Activated naive CD4-positive, alpha-beta T cell treated with anti-CD3 and anti-CD28 coated beads, Interleukin-2, amount 50 U/mL, for 72 hours (primary cell): ENCODE data around the gene VKORC1L1. TPM values are rescaled to one million over a fixed set of nuclear protein-coding genes. Genes with fewer than 3 reads are reported as not detected.
A peak's percentile ranks its signal among the peaks of the same experiment; 100 is the strongest.
"Not testable (repeated sequence)": the region's sequence is repeated elsewhere in the genome, so short reads cannot be mapped to it uniquely, and the experiment has no call there.

ENCODE experiments used
- ATAC-seq, 2 donors: fragments of 150-1000 bp; cut with Tn5 transposase; 2 replicates each; pipeline ENCODE4 v1.10.0; 2021; ENCODE audit warnings: mild to moderate bottlenecking in 2 of 2, moderate library complexity in 2 of 2
- DNase-seq, 2 donors: peaks; one replicate each; pipeline ENCODE4 v3.0.0; 2021 to 2022; ENCODE audit warnings: low spot score in 2 of 2
- H3K27ac Mint-ChIP-seq, 2 donors: one replicate each; pipeline ENCODE4 v1.8.0; 2022; ENCODE audit warnings: mild to moderate bottlenecking in 2 of 2, mixed read lengths in 2 of 2
- H3K36me3 Mint-ChIP-seq, 2 donors: one replicate each; pipeline ENCODE4 v1.8.0; 2022; ENCODE audit warnings: mixed read lengths in 2 of 2
- H3K9me3 Mint-ChIP-seq, 2 donors: one replicate each; pipeline ENCODE4 v1.8.0; 2022; ENCODE audit warnings: mixed read lengths in 2 of 2
- total RNA-seq, 2 donors: library from RNA; stranded (reverse); gene quantifications; one replicate each; pipeline ENCODE4 v1.2.3, GENCODE V29; 2022

Gene VKORC1L1
- total RNA-seq, 2 donors from 2014 or later = 12.0 to 13.6 TPM

DNA sequence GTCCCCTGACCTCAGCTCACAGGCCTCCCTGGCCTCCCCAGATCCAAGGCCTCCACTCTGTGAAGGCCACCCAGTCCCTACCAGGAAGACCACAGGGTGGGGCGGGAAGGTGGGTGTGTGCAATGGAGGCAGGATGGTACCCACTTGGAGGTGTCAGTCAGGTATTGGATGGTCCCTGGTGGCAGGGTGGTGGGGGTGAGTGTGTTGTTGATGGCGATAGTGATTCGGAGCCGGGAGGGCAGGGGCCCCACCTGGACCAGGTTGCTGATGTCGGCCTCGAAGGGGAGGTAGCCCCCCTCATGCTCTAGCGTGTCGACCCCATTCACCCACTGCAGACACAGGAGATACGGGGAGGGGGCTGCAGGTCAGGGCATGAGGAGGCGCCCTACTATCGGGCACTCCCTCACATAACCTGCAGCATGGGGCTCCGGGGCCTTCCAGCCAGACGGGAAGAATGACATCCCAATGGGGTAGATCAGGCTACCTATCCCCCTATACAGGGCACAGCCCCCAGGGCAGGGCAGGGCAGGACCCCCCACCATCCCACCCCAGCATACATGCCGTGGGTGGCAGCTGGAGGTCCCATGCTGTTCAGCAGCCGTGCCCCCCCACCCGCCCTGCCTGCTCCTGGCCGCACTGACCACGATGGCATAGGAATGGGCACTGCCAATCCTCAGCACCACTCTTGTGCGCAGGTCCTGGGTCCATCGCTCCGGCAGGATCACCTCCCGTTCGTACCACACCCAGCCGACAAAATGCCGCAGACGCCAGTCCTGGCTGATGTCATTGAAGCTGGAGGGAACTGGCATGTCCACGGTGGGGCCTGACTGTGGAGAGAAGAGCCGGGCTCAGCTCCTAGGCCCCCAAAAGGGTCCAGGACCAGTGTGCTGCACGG lies 107.0 kb downstream of the VKORC1L1 start:
- H3K27ac Mint-ChIP-seq = no peak overlapping the region
- ATAC-seq = no peak

GRCh38 chr7:65980478-65981250 lies 107.8 kb downstream of the VKORC1L1 start:
- Mint-ChIP-seq H3K27ac (peak overlapping the region; percentile 79 to 90), H3K9me3 (no peaks in the 10 kb centered on the region), H3K36me3 (peaks cover 0 to 8% of the 10 kb centered on the region in 2 donors)
- DNase-seq (peak; percentile 28 to 75), ATAC-seq (peak; percentile 46 to 84)

More for the DNA sequence above, 107.0 kb downstream of the VKORC1L1 start:
- Mint-ChIP-seq H3K36me3 (peaks cover 0 to 8% of the 10 kb centered on the region in 2 donors), H3K9me3 (no peaks in the 10 kb centered on the region)
- no peak for DNase-seq

DNA sequence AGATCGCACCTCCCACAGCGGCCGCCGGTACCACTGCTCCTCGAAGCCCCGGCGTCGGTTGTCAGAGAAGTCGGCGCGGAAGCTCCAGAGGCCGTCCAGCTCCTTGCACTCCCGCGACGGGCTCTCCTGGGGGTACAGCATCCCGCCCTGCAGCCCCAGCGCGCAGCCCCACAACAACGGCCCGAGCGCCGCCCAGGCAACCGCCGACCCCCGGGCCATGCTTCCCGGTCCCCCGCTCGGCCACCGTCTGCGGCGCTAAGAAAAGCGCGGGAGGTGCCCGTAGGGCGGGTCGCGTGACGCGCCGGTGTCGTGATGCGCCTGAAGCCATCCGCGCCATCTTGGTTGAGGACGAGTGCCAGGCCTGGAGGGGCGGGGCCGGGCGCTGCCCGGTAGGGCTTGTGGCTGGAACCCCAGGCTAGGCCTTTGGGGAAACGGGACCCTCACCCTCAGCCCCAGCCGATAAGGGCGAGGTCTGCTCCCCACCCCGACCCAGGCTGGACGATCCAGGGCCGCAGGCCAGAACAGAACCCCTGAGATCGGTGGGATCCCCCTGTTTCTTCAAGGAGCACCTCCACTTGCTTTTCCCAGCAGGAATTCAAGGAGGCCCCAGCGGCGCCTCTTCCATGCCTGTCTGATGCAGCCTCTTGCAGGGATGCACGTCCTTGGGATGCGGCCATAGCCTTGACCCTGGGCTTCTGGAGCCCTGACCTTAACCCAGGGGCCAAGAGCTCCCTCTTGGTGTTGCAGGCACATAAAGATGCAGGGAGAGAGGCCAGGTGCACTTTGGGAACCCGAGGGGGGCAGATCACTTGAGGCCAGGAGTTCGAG lies 109.3 kb downstream of the VKORC1L1 start, which contains the start of gene GUSB:
Gene GUSB, minus strand, starts transcription at position 249 of the 828 bp plus-strand sequence. Its CDS starts 30 bp downstream, at position 219.
- peaks cover 0 to 8% of the 10 kb centered on the region in 2 donors for H3K36me3 Mint-ChIP-seq
- peak within 1 kb of the TSS; percentile 79 to 90 for H3K27ac Mint-ChIP-seq
- no peaks in the 10 kb centered on the region for H3K9me3 Mint-ChIP-seq
- ATAC-seq (peak; percentile 90 to 94), DNase-seq (peak; percentile 87 to 94)

- Mint-ChIP-seq H3K36me3 (peaks cover 0 to 8% of the 10 kb centered on the region in 2 donors), H3K9me3 (no peaks in the 10 kb centered on the region), H3K27ac (no peak overlapping the region)
- no peak for ATAC-seq
- DNase-seq = no peak
Observed at GRCh38 chr7:65983965-65984658, 111.2 kb downstream of the VKORC1L1 start.

- DNase-seq (no peak), ATAC-seq (no peak)
- no peaks in the 10 kb centered on the region for H3K9me3 Mint-ChIP-seq
- no peaks in the 10 kb centered on the region for H3K36me3 Mint-ChIP-seq
- no peak overlapping the region for H3K27ac Mint-ChIP-seq
Observed at GRCh38 chr7:65988084-65988483, 115.2 kb downstream of the VKORC1L1 start.

DNA sequence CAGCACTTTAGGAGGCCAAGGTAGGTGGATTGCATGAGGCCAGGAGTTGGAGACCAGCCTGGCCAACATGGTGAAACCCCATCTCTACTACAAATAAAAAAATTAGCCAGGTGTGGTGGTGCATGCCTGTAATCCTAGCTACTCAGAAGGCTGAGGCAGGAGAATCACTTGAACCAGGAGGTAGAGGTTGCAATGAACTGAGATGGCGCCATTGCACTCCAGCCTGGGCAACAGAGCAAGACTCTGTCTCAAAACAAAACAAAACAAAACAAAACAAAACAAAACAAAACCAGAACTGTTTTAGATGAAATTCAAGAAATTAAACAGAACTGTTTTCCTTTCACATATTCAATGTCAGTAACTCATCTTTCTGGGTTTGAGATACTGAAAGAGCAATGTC lies 115.6 kb downstream of the VKORC1L1 start:
- not testable (repeated sequence) for DNase-seq, ATAC-seq, H3K27ac Mint-ChIP-seq, H3K36me3 Mint-ChIP-seq, H3K9me3 Mint-ChIP-seq

GRCh38 chr7:65989694-65990080 lies 116.8 kb downstream of the VKORC1L1 start:
- Mint-ChIP-seq H3K36me3 (no peaks in the 10 kb centered on the region), H3K9me3 (no peaks in the 10 kb centered on the region), H3K27ac (no peak overlapping the region)
- ATAC-seq = no peak
- DNase-seq = no peak

- H3K27ac Mint-ChIP-seq, ATAC-seq, DNase-seq, H3K9me3 Mint-ChIP-seq, H3K36me3 Mint-ChIP-seq: not testable (repeated sequence)
Observed at GRCh38 chr7:65991829-65992228, 119.0 kb downstream of the VKORC1L1 start.

DNA sequence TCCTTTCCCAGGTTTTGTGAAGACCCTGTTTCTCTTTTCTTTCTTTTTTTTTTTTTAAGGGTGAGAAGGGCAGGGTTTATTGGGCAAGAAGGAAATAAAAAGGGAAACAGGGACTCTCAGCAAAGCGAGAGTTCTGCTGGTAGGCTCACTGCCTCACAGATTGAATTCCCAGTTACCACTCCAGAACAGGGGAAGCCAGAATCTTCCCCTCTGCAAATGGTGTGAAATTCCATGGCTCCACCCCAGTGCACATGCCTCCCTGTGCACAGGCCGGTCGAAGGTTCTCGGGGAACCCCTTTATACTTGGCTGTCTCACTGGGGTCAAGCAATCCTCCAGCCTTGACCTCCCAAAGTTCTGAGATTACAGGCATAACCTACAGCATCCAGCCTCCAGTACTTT lies 119.7 kb downstream of the VKORC1L1 start:
- Mint-ChIP-seq H3K36me3 (no peaks in the 10 kb centered on the region), H3K27ac (no peak overlapping the region), H3K9me3 (no peaks in the 10 kb centered on the region)
- DNase-seq (no peak), ATAC-seq (no peak)

- not testable (repeated sequence) for ATAC-seq, DNase-seq, H3K27ac Mint-ChIP-seq, H3K36me3 Mint-ChIP-seq, H3K9me3 Mint-ChIP-seq
Observed at GRCh38 chr7:65994984-65995383, 122.1 kb downstream of the VKORC1L1 start.

DNA sequence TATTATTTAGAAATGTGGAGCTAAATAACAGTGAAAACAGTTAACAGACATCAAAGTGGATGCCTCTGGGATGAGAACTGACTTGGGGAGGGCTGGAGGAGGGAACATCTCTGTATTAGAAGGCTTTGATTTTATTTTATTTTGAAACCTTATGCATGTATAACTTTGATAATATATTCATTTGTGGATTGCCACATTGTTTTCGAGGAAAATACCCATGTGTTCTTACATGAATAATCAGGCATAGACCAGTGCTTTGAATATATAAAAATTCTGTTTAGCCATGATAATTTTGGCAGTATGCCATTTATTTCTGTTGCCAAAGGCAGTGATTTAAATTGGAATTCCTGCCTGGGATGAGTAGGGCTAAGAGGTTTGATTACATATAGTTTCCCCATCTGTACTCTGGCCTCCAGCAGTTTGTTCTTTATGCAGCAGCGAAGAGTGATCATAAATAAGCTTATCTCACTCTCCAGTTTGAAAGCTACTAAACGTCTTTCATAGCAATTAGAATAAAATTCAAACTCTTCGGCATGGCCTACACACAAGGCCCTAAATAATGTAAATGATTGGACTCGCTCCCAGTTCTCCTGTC lies 128.0 kb downstream of the VKORC1L1 start:
- H3K36me3 Mint-ChIP-seq, DNase-seq, ATAC-seq, H3K27ac Mint-ChIP-seq, H3K9me3 Mint-ChIP-seq: not testable (repeated sequence)

GRCh38 chr7:66005115-66005671 lies 132.3 kb downstream of the VKORC1L1 start:
- H3K9me3 Mint-ChIP-seq, H3K36me3 Mint-ChIP-seq, ATAC-seq, H3K27ac Mint-ChIP-seq, DNase-seq: not testable (repeated sequence)

- no peak for DNase-seq
- no peak for ATAC-seq
- Mint-ChIP-seq H3K9me3 (no peaks in the 10 kb centered on the region), H3K36me3 (no peaks in the 10 kb centered on the region), H3K27ac (no peak overlapping the region)
Observed at GRCh38 chr7:66007232-66007631, 134.4 kb downstream of the VKORC1L1 start.
